IPS-18a (cell line): ENCODE measurements around the gene SEPTIN5.
"Not testable (repeated sequence)": the region's sequence is repeated elsewhere in the genome, so short reads cannot be mapped to it uniquely, and the experiment has no call there.

Experiments used
- H3K27ac ChIP-seq: one replicate; pipeline ENCODE4 v1.5.1; 2013; ENCODE audit warnings: low read length
- H3K27me3 ChIP-seq: one replicate; pipeline ENCODE4 v1.6.1; 2013; ENCODE audit warnings: mild to moderate bottlenecking, low read length; ENCODE audit not compliant: control insufficient read depth, insufficient read depth
- H3K36me3 ChIP-seq: one replicate; pipeline ENCODE4 v1.6.1; 2013; ENCODE audit warnings: low read depth, low read length; ENCODE audit not compliant: control insufficient read depth
- H3K4me1 ChIP-seq: one replicate; pipeline ENCODE4 v1.6.1; 2013; ENCODE audit warnings: low read depth, low read length; ENCODE audit not compliant: control insufficient read depth
- H3K4me3 ChIP-seq: one replicate; pipeline ENCODE4 v1.5.1; 2013; ENCODE audit warnings: low read length
- H3K9ac ChIP-seq: one replicate; pipeline ENCODE4 v1.6.1; 2013; ENCODE audit warnings: mild to moderate bottlenecking, low read length, moderate library complexity
- H3K9me3 ChIP-seq: one replicate; pipeline ENCODE4 v1.6.1; 2013; ENCODE audit warnings: low read depth, low read length; ENCODE audit not compliant: control insufficient read depth

The SEPTIN5 gene

GRCh38 chr22:19687561-19688300 lies 26.6 kb upstream of the SEPTIN5 start:
- no peaks in the 10 kb centered on the region for H3K27me3 ChIP-seq
- no peak overlapping the region for H3K27ac ChIP-seq
- H3K4me1 ChIP-seq, result peaks cover 11% of the 10 kb centered on the region
- H3K36me3 ChIP-seq, result no peaks in the 10 kb centered on the region
- H3K9me3 ChIP-seq, result no peaks in the 10 kb centered on the region
- H3K9ac ChIP-seq, result no peak overlapping the region
- H3K4me3 ChIP-seq, result no peak overlapping the region

- H3K27me3 ChIP-seq, result no peaks in the 10 kb centered on the region
- H3K4me1 ChIP-seq, result peaks cover 11% of the 10 kb centered on the region
- H3K4me3 ChIP-seq, result no peak overlapping the region
- H3K36me3 ChIP-seq, result no peaks in the 10 kb centered on the region
- H3K27ac ChIP-seq, result no peak overlapping the region
- no peaks in the 10 kb centered on the region for H3K9me3 ChIP-seq
- no peak overlapping the region for H3K9ac ChIP-seq
These were observed 25.7 kb upstream of the SEPTIN5 start for GRCh38 chr22:19688301-19689290.

DNA sequence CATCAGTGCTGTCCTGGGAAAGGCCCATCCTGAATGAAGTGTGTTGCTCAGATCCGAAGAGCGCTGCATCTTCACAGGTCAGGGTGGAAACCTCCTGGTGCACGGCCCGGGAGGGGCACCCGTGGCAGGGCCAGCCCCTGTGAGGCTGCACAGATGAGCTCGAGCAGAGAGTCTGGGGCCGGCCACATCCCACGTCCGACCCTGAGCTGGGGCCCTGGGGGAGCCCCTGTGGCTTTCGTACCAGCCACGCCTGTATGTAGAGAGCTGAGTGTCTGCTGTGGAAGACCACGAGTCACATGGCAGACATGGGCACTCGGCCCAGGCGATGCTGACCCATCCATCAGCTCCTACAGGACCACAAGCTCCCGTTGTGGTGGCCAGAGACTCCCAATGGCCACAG lies 24.9 kb upstream of the SEPTIN5 start:
- no peak overlapping the region for H3K9ac ChIP-seq
- no peaks in the 10 kb centered on the region for H3K36me3 ChIP-seq
- H3K9me3 ChIP-seq, result no peaks in the 10 kb centered on the region
- peaks cover 11% of the 10 kb centered on the region for H3K4me1 ChIP-seq
- no peaks in the 10 kb centered on the region for H3K27me3 ChIP-seq
- no peak overlapping the region for H3K4me3 ChIP-seq
- no peak overlapping the region for H3K27ac ChIP-seq

- peaks cover 11% of the 10 kb centered on the region for H3K4me1 ChIP-seq
- no peak overlapping the region for H3K9ac ChIP-seq
- H3K27me3 ChIP-seq, result no peaks in the 10 kb centered on the region
- H3K9me3 ChIP-seq, result no peaks in the 10 kb centered on the region
- H3K36me3 ChIP-seq, result no peaks in the 10 kb centered on the region
- no peak overlapping the region for H3K4me3 ChIP-seq
- no peak overlapping the region for H3K27ac ChIP-seq
These were observed 23.1 kb upstream of the SEPTIN5 start for GRCh38 chr22:19691007-19691720.

- Histone ChIP-seq H3K9me3 (no peaks in the 10 kb centered on the region), H3K4me1 (peaks cover 11% of the 10 kb centered on the region), H3K36me3 (no peaks in the 10 kb centered on the region), H3K27me3 (no peaks in the 10 kb centered on the region), H3K27ac (no peak overlapping the region), H3K9ac (no peak overlapping the region), H3K4me3 (no peak overlapping the region)
These were observed 22.5 kb upstream of the SEPTIN5 start for GRCh38 chr22:19691721-19692341.

GRCh38 chr22:19693581-19693980 lies 20.7 kb upstream of the SEPTIN5 start:
- Histone ChIP-seq H3K9ac (no peak overlapping the region), H3K4me1 (peaks cover 11% of the 10 kb centered on the region), H3K9me3 (no peaks in the 10 kb centered on the region)

GRCh38 chr22:19693981-19694670 lies 20.2 kb upstream of the SEPTIN5 start:
- H3K4me1 ChIP-seq, result peaks cover 11% of the 10 kb centered on the region
- no peak overlapping the region for H3K9ac ChIP-seq
- no peaks in the 10 kb centered on the region for H3K27me3 ChIP-seq
- no peaks in the 10 kb centered on the region for H3K9me3 ChIP-seq
- no peak overlapping the region for H3K27ac ChIP-seq
- H3K4me3 ChIP-seq, result no peak overlapping the region
- H3K36me3 ChIP-seq, result no peaks in the 10 kb centered on the region

More at GRCh38 chr22:19693581-19693980, 20.7 kb upstream of the SEPTIN5 start:
- H3K4me3 ChIP-seq, result no peak overlapping the region
- no peaks in the 10 kb centered on the region for H3K27me3 ChIP-seq
- H3K27ac ChIP-seq, result no peak overlapping the region
- no peaks in the 10 kb centered on the region for H3K36me3 ChIP-seq

DNA sequence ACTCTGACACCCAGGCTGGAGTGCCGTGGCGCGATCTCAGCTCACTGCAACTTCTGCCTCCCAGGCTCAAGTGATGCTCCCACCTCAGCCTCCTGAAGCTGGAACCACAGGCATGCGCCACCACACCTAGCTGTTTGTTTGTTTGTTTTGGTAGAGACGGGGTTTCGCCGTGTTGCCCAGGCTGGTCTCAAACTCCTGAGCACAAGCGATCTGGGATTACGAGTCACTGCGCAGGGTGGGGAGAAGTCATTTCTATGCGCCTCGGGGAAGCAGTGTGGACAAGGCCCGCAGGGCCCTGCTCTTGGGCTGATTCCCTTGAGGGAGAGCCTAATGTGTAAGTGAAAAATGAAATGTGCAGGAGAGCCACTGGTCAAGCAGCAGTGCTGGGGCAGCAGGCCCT lies 19.6 kb upstream of the SEPTIN5 start:
- no peaks in the 10 kb centered on the region for H3K9me3 ChIP-seq
- no peaks in the 10 kb centered on the region for H3K36me3 ChIP-seq
- peaks cover 11% of the 10 kb centered on the region for H3K4me1 ChIP-seq
- H3K9ac ChIP-seq, result no peak overlapping the region
- H3K4me3 ChIP-seq, result no peak overlapping the region
- H3K27me3 ChIP-seq, result no peaks in the 10 kb centered on the region
- H3K27ac ChIP-seq, result no peak overlapping the region

DNA sequence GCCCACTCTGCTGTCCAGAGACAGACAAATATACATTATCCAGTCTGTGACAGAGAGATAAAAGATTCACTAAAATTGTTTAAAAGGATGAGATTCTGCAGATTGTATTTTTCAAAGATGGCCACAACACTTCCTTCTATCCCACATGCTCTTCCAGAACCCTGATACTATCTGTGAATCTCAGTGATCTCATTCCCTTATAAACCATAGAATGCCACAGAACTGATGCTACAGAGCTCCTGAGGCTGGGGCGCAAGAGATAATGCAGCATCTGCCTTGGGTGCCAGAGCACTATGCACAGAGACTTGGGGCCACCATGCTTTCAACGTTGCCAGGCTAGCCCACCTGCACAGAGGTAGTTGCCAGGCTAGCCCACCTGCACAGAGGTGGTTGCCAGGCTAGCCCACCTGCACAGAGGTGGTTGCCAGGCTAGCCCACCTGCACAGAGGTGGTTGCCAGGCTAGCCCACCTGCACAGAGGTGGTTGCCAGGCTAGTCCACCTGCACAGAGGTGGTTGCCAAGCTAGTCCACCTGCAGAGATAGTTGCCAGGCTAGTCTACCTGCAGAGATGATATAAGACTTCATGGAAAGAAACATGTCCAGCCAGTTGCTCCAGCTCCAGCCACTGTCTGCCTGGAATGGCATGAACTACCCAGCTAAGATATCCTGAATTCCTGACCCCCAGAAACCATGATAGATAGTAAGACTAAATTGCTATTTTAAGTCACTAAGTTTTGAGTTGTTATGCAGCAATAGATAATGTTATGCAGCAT lies 17.6 kb upstream of the SEPTIN5 start:
- Histone ChIP-seq H3K4me3 (no peak overlapping the region), H3K27ac (no peak overlapping the region), H3K4me1 (peaks cover 4% of the 10 kb centered on the region), H3K36me3 (no peaks in the 10 kb centered on the region), H3K9ac (no peak overlapping the region), H3K27me3 (no peaks in the 10 kb centered on the region), H3K9me3 (no peaks in the 10 kb centered on the region)

DNA sequence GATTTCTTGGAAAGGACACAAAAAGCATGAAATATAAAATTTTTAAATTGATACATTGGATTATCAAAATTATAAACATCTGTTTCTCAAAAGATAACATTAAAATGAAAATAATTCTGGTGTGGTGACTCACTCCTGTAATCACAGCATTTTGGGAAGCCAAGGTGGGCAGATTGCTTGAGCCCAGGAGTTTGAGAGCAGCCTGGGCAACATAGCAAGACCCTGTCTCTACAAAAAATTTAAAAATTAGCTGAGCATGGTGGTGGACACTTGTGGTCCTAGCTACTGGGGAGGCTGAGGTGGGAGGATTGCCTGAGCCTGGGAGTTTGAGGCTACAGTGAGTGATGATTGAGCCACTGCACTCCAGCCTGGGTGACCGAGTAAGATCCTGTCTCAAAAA lies 16.4 kb upstream of the SEPTIN5 start:
- H3K4me1 ChIP-seq, result not testable (repeated sequence)

More for the DNA sequence above, 16.4 kb upstream of the SEPTIN5 start:
- H3K9ac ChIP-seq, H3K27me3 ChIP-seq, H3K27ac ChIP-seq, H3K4me3 ChIP-seq, H3K9me3 ChIP-seq, H3K36me3 ChIP-seq: not testable (repeated sequence)
